Neuronal stem cell (in vitro differentiated cells): ENCODE results near the gene SEC14L3.
A peak's percentile ranks its signal among the peaks of the same experiment; 100 is the strongest.

Experiments
- DNase-seq: peaks from one replicate; pipeline ENCODE4 v3.0.0-alpha.2; 2013; ENCODE audit warnings: low spot score
- H2AFZ ChIP-seq: one replicate; pipeline ENCODE4 v1.6.1; 2013; ENCODE audit warnings: mild to moderate bottlenecking, low read length, inconsistent platforms
- H2AK5ac ChIP-seq: 2 replicates; pipeline ENCODE4 v1.6.1; 2013; ENCODE audit warnings: low read depth, mild to moderate bottlenecking, inconsistent platforms, low read length, moderate library complexity, mixed read lengths
- H2BK120ac ChIP-seq: 2 replicates; pipeline ENCODE4 v1.6.1; 2013; ENCODE audit warnings: low read depth, mild to moderate bottlenecking, inconsistent platforms, low read length, moderate library complexity, mixed read lengths
- H2BK12ac ChIP-seq: one replicate; pipeline ENCODE4 v1.6.1; 2013; ENCODE audit warnings: low read length, inconsistent platforms
- H2BK15ac ChIP-seq: 2 replicates; pipeline ENCODE4 v1.6.1; 2013; ENCODE audit warnings: mild to moderate bottlenecking, low read length, inconsistent platforms, mixed read lengths
- H2BK5ac ChIP-seq: one replicate; pipeline ENCODE4 v1.6.1; 2013; ENCODE audit warnings: inconsistent platforms, mild to moderate bottlenecking, low read length, moderate library complexity
- H3K14ac ChIP-seq: one replicate; pipeline ENCODE4 v1.6.1; 2013; ENCODE audit warnings: low read length, inconsistent platforms
- H3K18ac ChIP-seq: 2 replicates; pipeline ENCODE4 v1.6.1; 2013; ENCODE audit warnings: low read length, inconsistent platforms
- H3K23ac ChIP-seq: 2 replicates; pipeline ENCODE4 v1.6.1; 2013; ENCODE audit warnings: low read depth, mild to moderate bottlenecking, mixed read lengths, low read length, inconsistent platforms; ENCODE audit not compliant: poor library complexity
- H3K27ac ChIP-seq: replicated peaks from 3 replicates; pipeline ENCODE4 v1.5.1; 2013; ENCODE audit warnings: low read length, inconsistent platforms
- H3K27me3 ChIP-seq, 3 experiments: 2 replicates each; pipeline ENCODE4 v1.6.1; 2013; ENCODE audit warnings: low read length in 3 of 3, mild to moderate bottlenecking in 2 of 3, inconsistent platforms in 1 of 3, low read depth in 1 of 3, mixed read lengths in 1 of 3, moderate library complexity in 1 of 3; ENCODE audit not compliant: control insufficient read depth in 3 of 3, insufficient read depth in 3 of 3
- H3K36me3 ChIP-seq, 2 donors: replicated peaks in 1 of 2; 2 replicates each; pipeline ENCODE4 v1.6.1; 2013; ENCODE audit warnings: low read length in 2 of 2; ENCODE audit not compliant: control insufficient read depth in 2 of 2, insufficient read depth in 2 of 2
- H3K4ac ChIP-seq: 2 replicates; pipeline ENCODE4 v1.6.1; 2013; ENCODE audit warnings: inconsistent platforms, mild to moderate bottlenecking, low read length, moderate library complexity
- H3K4me1 ChIP-seq, 2 donors: 1 replicate in 1 of 2; 2 replicates in 1 of 2; pipeline ENCODE4 v1.6.1; 2013; ENCODE audit warnings: low read length in 2 of 2, low read depth in 1 of 2; ENCODE audit not compliant: control insufficient read depth in 2 of 2, insufficient read depth in 1 of 2
- H3K4me2 ChIP-seq: one replicate; pipeline ENCODE4 v1.6.1; 2013; ENCODE audit warnings: mild to moderate bottlenecking, low read length, inconsistent platforms; ENCODE audit not compliant: insufficient read depth, poor library complexity, severe bottlenecking
- H3K4me3 ChIP-seq, 2 donors: 2 replicates each; pipeline ENCODE4 v1.5.1; 2013; ENCODE audit warnings: low read length in 2 of 2, mild to moderate bottlenecking in 2 of 2, inconsistent platforms in 1 of 2, moderate library complexity in 1 of 2
- H3K79me1 ChIP-seq: one replicate; pipeline ENCODE4 v1.6.1; 2013; ENCODE audit warnings: low read depth, mild to moderate bottlenecking, inconsistent platforms, low read length, moderate library complexity
- H3K9ac ChIP-seq: one replicate; pipeline ENCODE4 v1.6.1; 2013; ENCODE audit warnings: mild to moderate bottlenecking, low read depth, low read length, inconsistent platforms; ENCODE audit not compliant: poor library complexity
- H3K9me3 ChIP-seq, 2 donors: replicated peaks in 1 of 2; 2 replicates each; pipeline versions ENCODE3 to v1.6.1; 2013; ENCODE audit warnings: low read length in 2 of 2, mild to moderate bottlenecking in 2 of 2, inconsistent platforms in 1 of 2, low read depth in 1 of 2, mixed read lengths in 1 of 2, moderate library complexity in 1 of 2; ENCODE audit not compliant: control insufficient read depth in 2 of 2, insufficient read depth in 1 of 2
- H4K8ac ChIP-seq: one replicate; pipeline ENCODE4 v1.6.1; 2013; ENCODE audit warnings: low read depth, mild to moderate bottlenecking, inconsistent platforms, low read length, moderate library complexity
- H4K91ac ChIP-seq: one replicate; pipeline ENCODE4 v1.6.1; 2013; ENCODE audit warnings: low read length, low read depth, mild to moderate bottlenecking, inconsistent platforms; ENCODE audit not compliant: poor library complexity
- WGBS, 2 donors: extraction: QIAGEN DNeasy Blood & Tissue Kit; methylation state at CpG; one replicate each; pipeline ENCODE4 v1.1.7; 2013; ENCODE audit warnings: missing lambda C conversion rate in 2 of 2, mixed read lengths in 1 of 2; ENCODE audit not compliant: insufficient read length in 2 of 2, insufficient replicate concordance in 1 of 2; ENCODE audit errors: extremely low coverage in 2 of 2; 5-methylcytosine and 5-hydroxymethylcytosine counted together

The SEC14L3 gene

DNA sequence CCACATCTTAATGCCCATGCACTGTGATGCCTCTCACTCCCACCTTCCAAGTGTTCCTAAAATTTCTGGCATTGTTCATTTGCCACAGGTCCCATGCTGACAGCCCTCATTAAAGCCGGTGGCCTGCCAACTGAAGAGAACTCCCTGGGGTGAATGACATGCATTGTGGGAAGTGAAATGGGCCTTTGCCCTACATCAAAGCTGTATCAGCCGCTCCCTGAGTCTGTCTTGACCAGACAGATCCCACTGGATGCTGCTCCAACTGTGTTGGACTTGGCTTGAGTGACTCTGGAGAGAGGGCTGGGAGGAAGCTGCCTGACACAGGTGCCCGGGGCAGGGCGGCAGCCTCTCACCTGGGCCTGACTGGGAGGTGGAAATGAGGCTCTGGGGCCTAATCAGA is 42.4 kb upstream of the SEC14L3 start:
- Histone ChIP-seq H2BK120ac (no peak overlapping the region), H4K8ac (no peak overlapping the region), H3K9me3 (peaks cover 3 to 4% of the 10 kb centered on the region in 2 donors), H3K14ac (no peak overlapping the region), H3K79me1 (no peaks in the 10 kb centered on the region), H2BK5ac (no peak overlapping the region), H3K36me3 (peaks cover 0 to 1% of the 10 kb centered on the region in 2 donors), H3K4ac (no peak overlapping the region), H3K4me3 (no peak overlapping the region), H2AFZ (no peak overlapping the region), H2BK15ac (no peak overlapping the region), H3K23ac (no peak overlapping the region), H3K9ac (no peak overlapping the region), H4K91ac (no peak overlapping the region), H3K27ac (no peak overlapping the region), H2AK5ac (peak overlapping the region; percentile 65), H2BK12ac (no peak overlapping the region), H3K27me3 (no peaks in the 10 kb centered on the region), H3K18ac (peak overlapping the region; percentile 31), H3K4me1 (no peaks in the 10 kb centered on the region), H3K4me2 (no peak overlapping the region)
- WGBS, 2 donors = no CpG with 5 or more reads among the region's 4 CpGs
- no peak for DNase-seq

DNA sequence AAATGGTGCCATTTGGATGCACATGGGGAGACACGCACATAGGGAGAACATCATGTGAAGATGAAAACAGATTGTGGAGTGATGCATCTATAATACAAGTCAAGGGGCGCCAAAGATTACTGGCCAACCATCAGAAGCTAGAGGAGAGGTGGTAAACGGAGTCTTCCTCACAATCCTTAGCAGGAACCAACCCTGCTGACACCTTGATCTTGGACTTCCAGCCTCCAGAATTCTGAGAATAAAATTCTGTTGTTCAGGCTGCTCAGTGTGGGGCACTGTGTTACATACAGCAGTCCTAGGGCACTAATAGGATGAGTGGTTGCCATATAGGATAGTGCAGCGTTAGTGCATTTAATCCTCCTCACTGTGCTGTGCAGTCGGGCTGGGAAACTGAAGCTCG is 41.6 kb upstream of the SEC14L3 start:
- Histone ChIP-seq H3K36me3 (peaks cover 0 to 1% of the 10 kb centered on the region in 2 donors), H3K4me1 (no peaks in the 10 kb centered on the region), H2BK12ac (peak overlapping the region; percentile 16), H3K14ac (no peak overlapping the region), H3K27me3 (no peaks in the 10 kb centered on the region), H4K8ac (no peak overlapping the region), H2BK5ac (no peak overlapping the region), H2BK120ac (no peak overlapping the region), H3K4me2 (no peak overlapping the region), H3K9me3 (peaks cover 3 to 4% of the 10 kb centered on the region in 2 donors), H3K79me1 (no peaks in the 10 kb centered on the region), H3K4ac (no peak overlapping the region), H3K23ac (no peak overlapping the region), H4K91ac (no peak overlapping the region), H3K4me3 (no peak overlapping the region), H2AFZ (no peak overlapping the region), H3K27ac (no peak overlapping the region), H3K18ac (no peak overlapping the region), H2BK15ac (no peak overlapping the region), H2AK5ac (no peak overlapping the region), H3K9ac (no peak overlapping the region)
- no peak for DNase-seq
- no CpG with 5 or more reads among the region's 6 CpGs for WGBS, 2 donors

DNA sequence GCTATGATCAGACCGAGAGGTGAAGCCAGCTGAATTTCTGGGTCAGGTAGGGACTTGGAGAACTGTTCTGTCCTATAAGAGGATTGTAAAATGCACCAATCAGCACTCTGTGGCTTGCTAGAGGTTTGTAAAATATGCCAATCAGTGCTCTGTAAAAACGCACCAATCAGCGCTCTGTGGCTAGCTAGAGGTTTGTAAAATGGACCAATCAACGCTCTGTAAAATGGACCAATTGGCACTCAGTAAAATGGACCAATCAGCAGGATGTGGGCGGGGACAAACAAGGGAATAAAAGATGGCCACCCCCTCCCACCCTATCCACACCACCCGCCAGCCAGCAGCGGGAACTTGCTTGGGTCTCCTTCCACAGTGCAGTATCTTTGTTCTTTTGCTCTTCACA is 40.1 kb upstream of the SEC14L3 start:
- no peak overlapping the region for H2BK12ac ChIP-seq
- no peak overlapping the region for H2BK15ac ChIP-seq
- H3K4me3 ChIP-seq = no peak overlapping the region
- no peak overlapping the region for H3K18ac ChIP-seq
- H3K9me3 ChIP-seq = peaks cover 3 to 4% of the 10 kb centered on the region in 2 donors
- no peak overlapping the region for H2BK120ac ChIP-seq
- no peak overlapping the region for H2BK5ac ChIP-seq
- H3K27me3 ChIP-seq = no peaks in the 10 kb centered on the region
- H2AK5ac ChIP-seq = no peak overlapping the region
- no peak overlapping the region for H2AFZ ChIP-seq
- no peak overlapping the region for H3K9ac ChIP-seq
- no peak overlapping the region for H3K27ac ChIP-seq
- H3K4me1 ChIP-seq = no peaks in the 10 kb centered on the region
- H3K4me2 ChIP-seq = no peak overlapping the region
- H3K36me3 ChIP-seq = peaks cover 0 to 1% of the 10 kb centered on the region in 2 donors
- no peak overlapping the region for H3K23ac ChIP-seq
- H3K14ac ChIP-seq = no peak overlapping the region
- no peak overlapping the region for H4K8ac ChIP-seq
- DNase-seq = no peak
- H4K91ac ChIP-seq = no peak overlapping the region
- H3K4ac ChIP-seq = no peak overlapping the region
- no CpG with 5 or more reads among the region's 7 CpGs for WGBS, 2 donors
- H3K79me1 ChIP-seq = no peaks in the 10 kb centered on the region

DNA sequence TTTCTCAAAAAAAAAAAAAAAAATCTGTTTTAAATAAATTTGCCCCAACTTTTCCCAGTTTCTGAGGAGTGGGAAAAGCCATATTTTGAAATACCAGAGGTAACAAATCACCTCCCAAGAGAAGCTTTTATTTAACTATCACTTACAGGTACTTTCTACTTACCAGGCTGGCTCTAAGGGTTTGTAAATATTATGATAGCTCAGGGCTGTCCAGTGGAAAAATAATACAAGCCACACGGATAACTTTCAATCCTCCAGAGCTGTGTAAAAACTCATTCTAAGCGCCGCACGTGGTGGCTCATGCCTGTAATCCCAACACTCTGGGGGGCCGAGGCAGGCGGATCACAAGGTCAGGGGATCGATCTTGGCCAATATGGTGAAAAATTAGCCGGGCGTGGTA is 39.3 kb upstream of the SEC14L3 start:
- Histone ChIP-seq H3K27ac (no peak overlapping the region), H3K4me1 (no peaks in the 10 kb centered on the region), H3K9ac (no peak overlapping the region), H2BK120ac (no peak overlapping the region), H2BK12ac (no peak overlapping the region), H3K14ac (no peak overlapping the region), H3K27me3 (no peaks in the 10 kb centered on the region), H3K79me1 (no peaks in the 10 kb centered on the region), H2BK5ac (no peak overlapping the region), H4K91ac (no peak overlapping the region), H3K36me3 (peaks cover 0 to 1% of the 10 kb centered on the region in 2 donors), H3K4ac (no peak overlapping the region), H3K18ac (no peak overlapping the region), H4K8ac (no peak overlapping the region), H3K23ac (no peak overlapping the region), H2AFZ (no peak overlapping the region), H3K4me2 (no peak overlapping the region), H2BK15ac (no peak overlapping the region), H3K4me3 (no peak overlapping the region), H3K9me3 (peaks cover 2 to 3% of the 10 kb centered on the region in 2 donors), H2AK5ac (no peak overlapping the region)
- no CpG with 5 or more reads among the region's 9 CpGs for WGBS, 2 donors
- no peak for DNase-seq
